Stimulated activated CD4-positive, alpha-beta T cell treated with anti-CD3 and anti-CD28 coated beads, Interleukin-15, amount 100 ng/mL, for 48 hours (primary cell): Measurements from ENCODE around the gene HOXB5.

Experiments
- DNase-seq, 2 donors: peaks; one replicate each; pipeline ENCODE4 v3.0.0-alpha.2; 2020; ENCODE audit warnings: low read depth in 2 of 2

The HOXB5 gene

GRCh38 chr17:48616717-48617470 lies 23.3 kb upstream of the HOXB5 start:
- DNase-seq = no peak

DNA sequence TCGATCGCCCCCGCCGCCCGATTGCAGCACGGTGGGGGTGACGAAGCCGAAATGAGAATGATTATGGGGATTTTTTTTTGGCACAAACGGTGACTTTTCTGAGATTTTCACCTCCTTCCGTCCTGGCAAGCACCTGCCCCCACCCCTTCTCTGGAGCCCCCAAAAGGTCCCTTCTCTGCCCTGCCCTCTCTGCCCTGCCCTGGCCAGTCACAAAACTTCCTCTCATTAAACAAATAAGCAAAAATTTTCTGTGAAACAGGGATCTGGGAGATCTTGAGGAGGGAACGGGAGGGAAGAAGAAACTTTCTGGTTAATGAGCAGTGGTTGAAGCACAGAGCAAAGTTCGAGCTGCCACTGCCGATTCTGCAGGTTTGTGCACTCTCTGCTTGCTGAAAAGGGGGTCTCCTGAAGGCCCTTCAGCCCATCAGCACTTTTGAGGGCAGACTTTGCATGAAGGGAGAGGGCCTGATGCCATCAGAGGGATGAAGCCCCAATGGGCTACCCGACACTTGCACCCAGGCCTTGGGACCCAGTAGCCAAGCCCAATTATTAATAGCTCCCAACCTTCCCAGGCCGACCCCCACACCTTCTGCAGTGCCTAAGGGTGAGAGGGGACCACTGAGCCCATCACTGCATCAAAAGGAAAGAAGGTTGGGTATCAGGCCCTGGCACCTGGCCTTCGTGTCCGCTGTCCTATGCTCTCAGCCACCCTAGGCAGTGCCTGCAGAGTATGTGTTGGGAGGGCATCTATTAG lies 22.6 kb upstream of the HOXB5 start:
- DNase-seq = no peak

GRCh38 chr17:48615047-48615962 lies 21.7 kb upstream of the HOXB5 start, which contains the start of gene HOXB8:
Gene HOXB8, minus strand, starts transcription at chr17:48615292. Its CDS starts 588 bp downstream, at chr17:48614704.
- no peak for DNase-seq

GRCh38 chr17:48613862-48614694 lies 20.5 kb upstream of the HOXB5 start:
- DNase-seq = no peak

- no peak for DNase-seq
These were observed 19.5 kb upstream of the HOXB5 start for GRCh38 chr17:48612854-48613691.

DNA sequence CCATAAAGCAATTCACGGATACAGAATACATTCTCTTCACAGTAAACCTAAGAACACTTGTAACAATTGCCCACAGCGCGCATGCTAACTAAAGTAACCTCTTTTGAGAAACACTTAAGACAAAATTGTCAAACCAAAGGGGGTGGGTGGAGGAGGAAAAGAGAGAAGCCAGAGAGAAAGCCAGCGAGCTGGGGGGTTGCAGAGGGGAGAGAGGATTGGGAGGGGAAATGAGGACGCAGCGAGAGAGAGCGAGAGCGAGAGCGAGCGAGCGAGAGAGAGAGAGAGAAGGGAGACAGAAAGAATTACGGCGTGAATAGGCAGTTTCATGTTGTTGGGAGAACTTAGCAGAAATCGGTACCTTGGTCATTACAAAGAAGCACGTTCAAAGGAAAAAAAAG lies 18.9 kb upstream of the HOXB5 start:
- DNase-seq = no peak

GRCh38 chr17:48611681-48612455 lies 18.3 kb upstream of the HOXB5 start:
- no peak for DNase-seq

GRCh38 chr17:48611213-48611612 lies 17.6 kb upstream of the HOXB5 start:
- no peak for DNase-seq

- peak in 1 of 2 donors; percentile 62 for DNase-seq
These were observed 17.0 kb upstream of the HOXB5 start, which contains the start of gene HOXB7 for GRCh38 chr17:48610282-48611211. Gene HOXB7, minus strand, starts transcription at chr17:48611017. Its CDS starts 99 bp downstream, at chr17:48610918.

DNA sequence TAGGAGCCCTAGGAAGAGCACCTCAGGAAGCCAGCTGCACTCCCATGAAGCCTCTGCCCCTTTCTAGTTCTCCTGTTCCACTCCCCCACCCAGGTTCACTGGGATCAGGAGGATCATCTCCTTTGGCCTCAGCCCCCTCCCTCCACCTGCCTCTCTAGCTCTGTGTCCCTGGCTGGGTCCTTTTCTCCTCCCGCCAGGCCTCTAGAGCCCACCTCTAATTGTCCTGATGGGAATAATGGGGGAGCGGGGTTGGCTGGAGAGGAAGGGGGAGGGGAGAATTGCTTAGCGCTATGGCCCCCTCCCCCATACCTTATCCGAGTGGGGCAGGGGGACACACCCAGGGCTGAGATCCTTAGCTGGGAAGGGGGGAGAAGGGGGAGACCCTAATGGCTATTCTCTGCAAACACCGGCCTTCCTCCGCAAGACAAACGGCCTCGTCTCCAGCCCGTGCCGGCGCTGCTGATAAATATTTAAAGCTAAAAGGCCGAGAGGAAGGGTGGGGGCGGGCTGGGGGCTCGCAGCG lies 16.2 kb upstream of the HOXB5 start:
- DNase-seq = no peak

- DNase-seq = no peak
These were observed 15.5 kb upstream of the HOXB5 start for GRCh38 chr17:48609033-48609432.

DNA sequence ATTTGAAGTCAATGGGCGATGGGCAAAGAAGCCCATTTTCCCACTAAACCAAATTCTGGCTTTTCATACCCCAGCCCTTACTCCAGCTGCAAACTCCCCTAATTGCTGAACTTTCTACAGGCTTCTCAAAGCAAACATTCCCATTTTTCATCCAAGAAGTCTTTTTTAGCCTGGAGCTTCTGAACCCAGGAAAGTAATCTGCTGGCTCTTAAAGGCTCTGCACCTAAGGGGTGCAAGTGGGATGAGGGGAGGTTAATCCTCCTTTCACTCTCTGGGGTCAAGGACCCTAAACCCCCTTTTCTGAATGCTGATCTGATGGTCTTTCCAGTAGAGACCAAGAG lies 14.9 kb upstream of the HOXB5 start:
- DNase-seq = no peak

- DNase-seq = no peak
These were observed 13.5 kb upstream of the HOXB5 start for GRCh38 chr17:48606892-48607614.

- DNase-seq = no peak
These were observed 12.7 kb upstream of the HOXB5 start for GRCh38 chr17:48605991-48606891.

GRCh38 chr17:48605409-48605919 lies 11.9 kb upstream of the HOXB5 start:
- no peak for DNase-seq

- no peak for DNase-seq
These were observed 11.3 kb upstream of the HOXB5 start, which contains the start of gene HOXB6 for GRCh38 chr17:48604770-48605329. Gene HOXB6, minus strand, starts transcription at chr17:48604986. Its CDS starts 6,836 bp downstream, at chr17:48598150.
